Fibroblast of pulmonary artery (primary cell): ENCODE data around the gene RYR3.

ENCODE experiments used
- DNase-seq: peaks from one replicate; pipeline ENCODE4 v3.0.0-alpha.2; 2010; ENCODE audit warnings: low read depth
- H3K4me3 ChIP-seq: replicated peaks from 2 replicates; pipeline ENCODE4 v1.5.1; 2011; ENCODE audit warnings: low read depth, mild to moderate bottlenecking, control low read depth, low read length, moderate library complexity
- TF ChIP-seq, protein P1 (sequence below): IDR thresholded peaks from 2 replicates; pipeline ENCODE4 v1.5.1; 2011; ENCODE audit warnings: mild to moderate bottlenecking, control low read depth, low read length, inconsistent platforms; ENCODE audit errors: missing control alignments

RYR3 gene

DNA sequence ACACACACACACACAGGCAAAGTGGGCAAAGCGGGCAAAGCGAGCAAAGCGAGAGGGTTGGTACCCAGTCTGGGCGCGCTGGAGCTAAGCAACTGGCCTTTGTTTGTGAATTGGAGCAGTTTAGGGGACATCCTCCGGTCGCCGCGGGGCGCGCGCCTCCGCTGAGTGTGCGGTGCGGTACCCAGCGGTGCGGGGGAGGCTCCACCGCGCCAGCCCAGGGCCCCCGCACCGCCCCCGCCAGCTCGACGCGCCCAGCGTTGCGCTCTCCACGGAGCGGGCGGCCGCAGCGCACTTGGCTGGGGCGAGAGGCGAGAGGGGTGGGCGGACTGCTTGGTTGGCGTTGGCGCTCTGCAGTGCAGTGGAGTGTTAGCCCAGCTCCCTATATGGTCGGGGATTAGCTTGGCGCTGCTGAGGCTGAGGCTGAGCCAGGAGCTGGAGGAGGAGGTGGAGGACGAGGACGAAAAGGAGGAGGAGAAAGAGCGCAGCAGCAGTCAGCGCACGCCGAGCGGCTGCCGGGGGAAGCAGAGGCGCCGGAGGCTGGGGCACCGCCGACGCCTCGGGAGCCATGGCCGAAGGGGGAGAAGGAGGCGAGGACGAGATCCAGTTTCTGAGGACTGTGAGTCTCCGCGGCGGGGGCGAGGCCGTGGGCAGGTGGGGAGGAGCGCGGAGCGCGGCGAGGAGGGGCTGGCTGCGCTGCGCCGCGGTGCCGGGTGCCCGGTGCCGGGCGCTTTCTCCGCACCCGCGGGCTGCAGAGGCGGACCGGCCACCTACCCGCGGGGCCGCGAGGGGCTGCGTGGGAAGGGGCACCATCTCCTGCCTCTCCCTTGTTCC, at the start of gene RYR3:
TSS of gene RYR3 (plus strand) at position 487 of the 831 bp plus-strand sequence. CDS start at position 566, 79 bp downstream.
- no peak within 1 kb of the TSS for H3K4me3 ChIP-seq
- DNase-seq: no peak
- TF ChIP-seq, protein P1, sequence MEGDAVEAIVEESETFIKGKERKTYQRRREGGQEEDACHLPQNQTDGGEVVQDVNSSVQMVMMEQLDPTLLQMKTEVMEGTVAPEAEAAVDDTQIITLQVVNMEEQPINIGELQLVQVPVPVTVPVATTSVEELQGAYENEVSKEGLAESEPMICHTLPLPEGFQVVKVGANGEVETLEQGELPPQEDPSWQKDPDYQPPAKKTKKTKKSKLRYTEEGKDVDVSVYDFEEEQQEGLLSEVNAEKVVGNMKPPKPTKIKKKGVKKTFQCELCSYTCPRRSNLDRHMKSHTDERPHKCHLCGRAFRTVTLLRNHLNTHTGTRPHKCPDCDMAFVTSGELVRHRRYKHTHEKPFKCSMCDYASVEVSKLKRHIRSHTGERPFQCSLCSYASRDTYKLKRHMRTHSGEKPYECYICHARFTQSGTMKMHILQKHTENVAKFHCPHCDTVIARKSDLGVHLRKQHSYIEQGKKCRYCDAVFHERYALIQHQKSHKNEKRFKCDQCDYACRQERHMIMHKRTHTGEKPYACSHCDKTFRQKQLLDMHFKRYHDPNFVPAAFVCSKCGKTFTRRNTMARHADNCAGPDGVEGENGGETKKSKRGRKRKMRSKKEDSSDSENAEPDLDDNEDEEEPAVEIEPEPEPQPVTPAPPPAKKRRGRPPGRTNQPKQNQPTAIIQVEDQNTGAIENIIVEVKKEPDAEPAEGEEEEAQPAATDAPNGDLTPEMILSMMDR: no peak

DNA sequence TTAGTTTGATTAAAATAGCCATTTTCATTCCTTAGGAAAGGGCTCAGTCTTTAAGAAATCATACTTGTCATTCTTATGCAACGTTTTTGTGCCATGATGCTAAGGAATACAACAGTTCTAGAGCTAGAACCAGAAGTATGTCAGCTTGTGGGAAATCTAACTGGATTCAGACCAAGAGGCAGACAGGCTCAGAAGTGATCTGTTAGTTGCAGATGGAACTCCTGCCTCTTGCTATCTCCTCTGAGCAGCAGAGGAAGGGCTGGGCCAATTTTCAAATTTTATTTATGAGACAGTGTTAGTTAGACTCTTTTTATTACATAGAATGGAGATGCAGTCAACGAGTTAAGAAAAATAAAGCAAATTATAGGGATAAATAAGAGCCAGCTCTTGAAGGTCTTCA, 48.5 kb upstream of the RYR3 start:
- TF ChIP-seq, protein P1: no peak
- no peak for DNase-seq

DNA sequence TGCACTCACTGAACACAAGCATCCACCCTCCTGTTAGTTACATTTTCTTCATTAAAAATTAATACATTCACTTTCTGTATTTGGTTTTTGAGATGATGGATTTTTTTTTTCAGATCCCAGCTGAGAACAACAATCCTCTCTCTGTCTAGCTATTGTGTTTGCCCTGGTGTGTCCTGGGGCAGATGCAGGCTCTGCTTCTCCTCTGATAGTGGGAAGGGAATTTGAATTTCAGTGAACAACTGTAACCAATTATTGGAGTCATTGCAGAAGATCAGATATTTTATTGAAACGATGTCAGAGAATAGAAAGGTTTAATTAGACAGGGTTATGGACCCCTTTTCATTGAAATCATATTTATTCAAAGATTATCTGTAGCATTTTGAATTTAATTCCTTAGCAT, 33.1 kb upstream of the RYR3 start:
- no peak for DNase-seq
- no peak overlapping the region for H3K4me3 ChIP-seq
- TF ChIP-seq, protein P1: no peak

More for the DNA sequence above, 48.5 kb upstream of the RYR3 start:
- H3K4me3 ChIP-seq: no peak overlapping the region

DNA sequence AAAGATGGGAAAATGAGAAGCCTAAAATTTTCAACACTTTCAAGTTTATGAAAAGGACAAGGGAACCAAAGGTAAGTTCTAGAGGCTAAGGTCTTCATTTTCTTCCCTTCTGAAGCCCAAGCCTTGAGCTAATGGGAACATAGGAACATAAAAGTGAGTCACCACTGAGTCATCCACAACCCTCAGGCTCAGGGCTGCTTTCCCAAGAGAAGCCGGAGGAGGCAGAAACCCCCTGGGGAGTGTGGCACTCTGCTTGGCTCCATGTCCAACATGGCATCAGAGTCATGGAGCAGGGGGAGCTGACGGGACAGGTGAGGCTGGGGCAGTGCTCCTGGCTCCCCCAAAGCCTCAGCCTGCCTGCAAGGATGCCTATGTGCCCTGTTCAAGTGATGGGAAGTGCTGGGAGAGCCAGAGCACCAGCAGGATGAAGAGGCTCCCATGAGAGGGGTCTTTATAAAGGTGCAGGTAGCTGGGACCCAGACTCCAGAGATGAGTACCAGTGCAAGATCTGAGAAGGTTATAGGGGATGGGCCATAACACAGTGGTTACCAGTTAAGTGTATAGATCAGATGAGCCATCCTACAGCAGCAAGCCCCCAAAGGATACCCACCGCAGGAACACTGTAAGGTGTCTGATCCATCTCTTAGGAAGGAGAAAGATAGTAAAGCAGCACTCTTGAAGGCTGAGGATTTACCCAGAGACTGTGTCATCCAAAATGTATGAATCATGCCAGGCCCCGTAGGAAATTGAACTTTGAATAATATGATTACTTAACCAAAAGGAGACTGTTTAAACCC, 31.8 kb upstream of the RYR3 start:
- H3K4me3 ChIP-seq: no peak overlapping the region
- TF ChIP-seq, protein P1: peak; percentile 18
- peak; percentile 81 for DNase-seq

DNA sequence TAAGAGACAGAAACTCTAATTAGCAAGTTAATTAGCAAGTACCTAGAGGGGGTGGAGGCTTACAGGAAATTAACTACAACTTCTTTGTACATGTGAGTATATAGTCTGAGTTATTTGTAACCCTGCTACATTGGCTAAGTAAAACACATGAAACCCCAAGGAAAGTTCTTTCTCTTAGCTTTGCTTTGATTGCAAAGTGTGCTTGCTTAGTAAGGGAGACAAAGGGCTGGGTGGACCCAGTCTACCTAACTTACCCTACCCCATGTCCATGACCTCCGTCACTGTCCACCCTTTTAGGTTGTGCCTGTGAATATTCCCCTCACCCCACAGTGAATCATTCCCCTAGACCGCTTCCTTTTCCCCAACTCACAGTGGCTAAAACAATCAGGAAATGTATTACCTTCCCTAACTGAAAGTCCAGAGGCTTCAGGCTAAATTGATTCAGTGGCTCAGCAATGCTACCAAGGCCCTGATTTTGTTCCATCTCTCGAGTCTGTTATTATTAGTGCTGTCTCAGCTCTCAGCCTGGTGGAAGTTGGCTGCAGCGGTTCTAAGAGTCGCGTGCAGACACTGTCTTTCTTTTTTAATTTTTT, 31.1 kb upstream of the RYR3 start:
- TF ChIP-seq, protein P1: no peak
- DNase-seq: no peak
- no peak overlapping the region for H3K4me3 ChIP-seq

DNA sequence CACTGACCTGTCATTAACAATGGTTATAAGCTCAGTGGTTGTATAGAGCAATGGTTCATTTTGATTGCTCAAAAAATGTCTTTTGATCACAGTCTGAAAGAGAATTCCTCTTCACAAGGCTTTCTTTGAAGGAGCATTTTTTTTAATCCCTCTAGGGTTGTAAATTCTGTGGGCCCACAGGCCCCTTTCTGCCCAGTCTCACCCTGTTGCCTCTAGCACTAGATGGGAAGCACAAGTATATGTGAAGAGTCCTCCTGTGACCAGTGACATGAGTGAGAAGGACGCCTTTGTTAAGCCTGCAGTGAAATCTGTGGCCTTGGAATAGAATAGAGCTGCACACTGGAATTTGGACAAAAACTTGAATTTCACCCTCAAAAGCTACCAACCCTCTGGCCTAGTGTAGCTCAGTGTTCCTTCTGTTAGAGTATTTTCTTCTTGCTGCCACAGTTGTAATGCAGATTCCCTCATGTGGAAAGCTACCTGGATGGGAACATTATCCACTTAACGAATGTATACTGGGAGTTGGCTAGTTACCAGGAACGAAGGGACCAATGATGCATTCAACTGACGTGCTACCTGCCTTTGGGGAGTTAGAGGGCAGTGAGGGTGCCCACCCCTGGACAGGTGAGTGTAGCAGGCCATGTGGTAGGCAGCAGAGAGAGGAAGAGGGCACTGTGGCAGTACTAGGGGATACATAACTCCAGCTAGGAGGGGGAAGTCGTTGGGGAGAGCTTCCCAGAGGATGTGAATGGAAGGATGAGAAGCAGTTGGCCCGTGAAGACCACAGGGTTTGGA, 28.3 kb upstream of the RYR3 start:
- H3K4me3 ChIP-seq: no peak overlapping the region
- no peak for DNase-seq
- TF ChIP-seq, protein P1: no peak
